Large intestine (tissue), 3 donors: Measurements from ENCODE around the gene CACNA1C. TPM values are rescaled to one million over a fixed set of nuclear protein-coding genes. Genes with fewer than 3 reads are reported as not detected.

ENCODE experiments used
- DNase-seq, 2 donors: peaks; one replicate each; pipeline versions ENCODE4 v3.0.0 to v3.0.0-alpha.2; 2013
- H3K27ac ChIP-seq: one replicate; pipeline ENCODE4 v1.5.1; 2013; ENCODE audit warnings: low read length
- H3K27me3 ChIP-seq: 2 replicates; pipeline ENCODE4 v1.6.1; 2013; ENCODE audit warnings: low read length; ENCODE audit not compliant: control insufficient read depth, insufficient read depth
- H3K36me3 ChIP-seq: 2 replicates; pipeline ENCODE4 v1.6.1; 2013; ENCODE audit warnings: low read length; ENCODE audit not compliant: control insufficient read depth, insufficient read depth
- H3K4me1 ChIP-seq: one replicate; pipeline ENCODE4 v1.6.1; 2013; ENCODE audit warnings: low read length; ENCODE audit not compliant: control insufficient read depth, insufficient read depth
- H3K4me3 ChIP-seq: one replicate; pipeline ENCODE4 v1.5.1; 2013; ENCODE audit warnings: low read length
- H3K9me3 ChIP-seq: one replicate; pipeline ENCODE4 v1.6.1; 2013; ENCODE audit warnings: mild to moderate bottlenecking, low read depth, low read length, moderate library complexity; ENCODE audit not compliant: control insufficient read depth
- WGBS: methylation state at CpG from one replicate; pipeline ENCODE4 v1.1.5; 2013; ENCODE audit warnings: low lambda C conversion rate; ENCODE audit not compliant: insufficient coverage; 5-methylcytosine and 5-hydroxymethylcytosine counted together
- polyA plus RNA-seq: library from polyadenylated mRNA; unstranded; fragments of 120-200 nt; gene quantifications from one replicate; pipeline ENCODE4 v1.2.1, GENCODE V29; 2013

CACNA1C gene
- polyA plus RNA-seq, 1 donor: 5.9 TPM

GRCh38 chr12:2179953-2180736 lies 127.4 kb downstream of the CACNA1C start:
- H3K4me1 ChIP-seq: peaks cover 6% of the 10 kb centered on the region
- DNase-seq: peak in 1 of 2 donors; percentile 22

DNA sequence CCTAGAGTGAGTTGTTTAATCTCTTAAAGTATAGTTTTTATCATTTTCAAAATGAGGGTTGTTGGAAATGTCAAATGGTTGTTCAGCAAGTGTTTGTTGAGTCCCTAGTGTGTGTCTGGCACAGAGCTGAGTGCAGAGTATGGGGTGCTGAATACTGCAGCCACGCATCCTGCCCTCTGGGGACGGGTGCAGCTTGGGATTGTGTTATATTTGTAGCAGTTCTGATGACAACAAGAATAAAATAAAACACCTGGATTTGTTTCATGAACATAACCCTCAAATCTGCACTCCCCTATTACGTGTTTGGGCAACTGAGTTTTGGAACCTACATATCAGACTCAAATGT lies 127.9 kb downstream of the CACNA1C start:
- Histone ChIP-seq H3K27me3 (no peaks in the 10 kb centered on the region), H3K4me3 (no peak overlapping the region), H3K9me3 (no peaks in the 10 kb centered on the region), H3K36me3 (no peaks in the 10 kb centered on the region), H3K4me1 (peaks cover 6% of the 10 kb centered on the region), H3K27ac (no peak overlapping the region)
- WGBS: no CpG with 5 or more reads among the region's 3 CpGs
- DNase-seq: no peak

More at GRCh38 chr12:2179953-2180736, 127.4 kb downstream of the CACNA1C start:
- Histone ChIP-seq H3K27me3 (no peaks in the 10 kb centered on the region), H3K4me3 (no peak overlapping the region), H3K27ac (no peak overlapping the region), H3K9me3 (no peaks in the 10 kb centered on the region), H3K36me3 (no peaks in the 10 kb centered on the region)
- no CpG with 5 or more reads among the region's 9 CpGs for WGBS

DNA sequence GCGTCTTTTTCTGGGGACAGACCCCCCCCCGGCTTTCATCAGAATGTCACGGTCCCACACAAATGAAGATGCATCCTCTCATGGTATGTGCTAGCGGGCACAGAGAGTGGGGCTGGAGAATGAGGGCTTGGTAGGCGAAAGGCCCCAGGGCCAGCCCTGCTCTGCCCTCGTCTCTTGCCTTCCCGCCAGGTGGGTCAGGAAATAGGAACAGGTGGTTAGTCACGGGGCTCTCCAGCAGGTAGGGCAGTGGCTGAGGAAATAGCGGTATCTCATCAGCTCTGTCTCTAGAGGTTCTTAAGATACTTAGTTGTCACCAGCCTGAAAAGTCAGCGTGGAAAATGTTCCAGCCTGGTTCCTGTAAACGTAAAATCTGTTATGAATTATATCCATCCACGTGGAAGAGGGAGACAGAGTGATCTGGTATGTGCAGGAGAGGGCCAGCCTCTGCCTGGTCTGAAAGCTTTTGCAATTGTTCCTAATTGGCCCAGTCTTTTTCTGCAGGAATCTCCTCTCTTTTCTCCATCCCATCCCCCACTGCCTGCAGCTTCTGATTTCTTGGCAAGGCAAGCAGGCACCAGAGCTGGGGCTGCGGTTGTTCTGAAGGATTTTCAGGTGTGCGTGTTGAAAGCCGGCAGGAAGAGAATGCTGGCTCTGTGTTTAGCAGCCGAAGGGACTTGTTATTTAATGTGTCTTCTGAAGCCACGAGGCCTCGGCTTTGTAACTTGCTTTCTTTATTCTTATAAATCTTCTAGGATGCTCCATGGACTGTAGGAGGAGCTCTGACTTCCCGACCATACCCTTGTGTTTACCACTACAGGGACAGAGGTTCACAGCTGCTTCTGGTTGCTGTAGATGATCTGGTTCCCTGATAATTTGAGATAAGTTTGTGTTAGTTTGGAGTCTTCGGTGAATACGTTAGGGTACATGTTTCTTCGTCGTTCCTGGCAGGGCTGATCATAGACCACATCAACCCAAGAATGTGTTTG lies 131.1 kb downstream of the CACNA1C start:
- Histone ChIP-seq H3K4me3 (no peak overlapping the region), H3K36me3 (no peaks in the 10 kb centered on the region), H3K4me1 (peaks cover 6% of the 10 kb centered on the region), H3K27ac (no peak overlapping the region), H3K27me3 (no peaks in the 10 kb centered on the region), H3K9me3 (no peaks in the 10 kb centered on the region)
- peak in 1 of 2 donors; percentile 49 for DNase-seq
- 76% methylated on average over 2 of the region's 23 CpGs for WGBS

DNA sequence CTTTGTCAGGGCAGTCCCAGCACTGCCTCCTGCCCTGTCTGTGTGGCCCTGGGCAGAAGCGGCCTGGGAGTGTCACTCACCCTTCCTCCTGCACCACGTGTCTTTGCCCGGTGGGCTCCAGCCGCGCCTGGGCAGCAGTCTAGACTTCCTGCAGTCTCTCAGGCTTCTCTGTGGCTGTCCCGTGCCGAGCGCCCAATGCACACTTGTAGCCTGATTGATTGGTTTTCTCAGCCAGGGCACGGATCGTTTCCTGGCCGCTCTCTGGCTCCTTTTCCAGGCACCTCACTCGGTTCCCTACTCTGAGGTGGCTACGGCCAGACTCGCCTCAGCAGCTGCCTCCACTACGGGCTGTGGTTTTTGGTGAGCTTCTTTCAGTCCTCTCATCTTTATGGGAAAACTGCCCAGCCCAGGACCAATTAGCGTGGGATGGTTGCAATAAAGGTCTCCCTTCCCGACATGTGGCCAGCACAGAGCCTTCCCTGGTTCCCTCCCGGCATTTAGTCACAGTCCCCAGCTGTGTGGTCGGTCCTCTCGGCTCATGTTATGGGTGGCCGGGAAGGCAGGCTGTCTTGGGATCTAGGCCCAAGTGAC lies 133.1 kb downstream of the CACNA1C start:
- H3K4me1 ChIP-seq: peaks cover 6% of the 10 kb centered on the region
- no peak overlapping the region for H3K4me3 ChIP-seq
- WGBS: no CpG with 5 or more reads among the region's 21 CpGs
- H3K27ac ChIP-seq: no peak overlapping the region
- no peaks in the 10 kb centered on the region for H3K36me3 ChIP-seq
- DNase-seq: no peak
- H3K27me3 ChIP-seq: no peaks in the 10 kb centered on the region
- no peaks in the 10 kb centered on the region for H3K9me3 ChIP-seq

DNA sequence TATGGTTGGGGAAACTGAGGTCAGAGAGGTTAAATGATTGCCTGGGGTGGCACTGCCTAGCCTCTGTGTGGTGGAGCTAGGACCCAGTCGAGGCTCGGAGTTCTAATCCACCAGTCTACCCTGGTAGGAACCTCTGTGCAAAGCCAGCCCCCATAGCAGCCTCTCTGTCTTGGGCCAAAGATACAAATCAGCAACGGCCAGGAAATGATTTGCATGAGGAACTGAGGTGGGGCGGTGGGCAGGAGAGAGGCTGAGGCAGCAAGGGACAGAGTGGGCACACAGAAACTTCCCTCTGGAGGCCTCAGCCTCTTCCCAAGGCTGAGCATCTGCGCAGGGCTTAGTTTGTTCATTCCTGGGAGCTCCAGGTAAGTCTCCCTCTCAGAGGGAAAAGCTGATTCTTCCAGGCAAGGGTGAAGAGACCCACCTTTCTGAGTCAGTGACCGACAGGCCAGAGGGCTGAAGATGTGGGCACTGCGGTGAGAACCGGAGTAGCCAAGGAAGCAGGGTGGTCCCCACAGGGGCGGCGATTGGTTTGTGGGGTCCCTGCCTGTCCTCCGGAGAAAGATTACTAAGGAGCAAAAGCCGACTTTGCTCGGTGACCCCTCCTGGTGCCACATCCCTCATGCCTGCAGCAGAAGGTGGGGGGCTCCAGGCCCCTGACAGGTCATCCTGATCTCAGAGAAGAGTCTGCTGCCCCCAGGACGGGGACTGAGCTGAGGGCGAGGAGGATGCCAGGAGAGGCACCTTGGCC lies 134.6 kb downstream of the CACNA1C start:
- 100% methylated on average over 1 of the region's 15 CpGs for WGBS
- no peaks in the 10 kb centered on the region for H3K9me3 ChIP-seq

GRCh38 chr12:2190085-2190484 lies 137.3 kb downstream of the CACNA1C start:
- Histone ChIP-seq H3K4me1 (no peaks in the 10 kb centered on the region), H3K27ac (no peak overlapping the region), H3K27me3 (no peaks in the 10 kb centered on the region), H3K4me3 (no peak overlapping the region), H3K9me3 (no peaks in the 10 kb centered on the region), H3K36me3 (no peaks in the 10 kb centered on the region)
- 80% methylated on average over 1 of the region's 9 CpGs for WGBS
- DNase-seq: no peak

More for the DNA sequence above, 134.6 kb downstream of the CACNA1C start:
- no peak overlapping the region for H3K4me3 ChIP-seq
- no peaks in the 10 kb centered on the region for H3K27me3 ChIP-seq
- H3K36me3 ChIP-seq: no peaks in the 10 kb centered on the region
- no peak for DNase-seq
- peaks cover 6% of the 10 kb centered on the region for H3K4me1 ChIP-seq
- no peak overlapping the region for H3K27ac ChIP-seq

DNA sequence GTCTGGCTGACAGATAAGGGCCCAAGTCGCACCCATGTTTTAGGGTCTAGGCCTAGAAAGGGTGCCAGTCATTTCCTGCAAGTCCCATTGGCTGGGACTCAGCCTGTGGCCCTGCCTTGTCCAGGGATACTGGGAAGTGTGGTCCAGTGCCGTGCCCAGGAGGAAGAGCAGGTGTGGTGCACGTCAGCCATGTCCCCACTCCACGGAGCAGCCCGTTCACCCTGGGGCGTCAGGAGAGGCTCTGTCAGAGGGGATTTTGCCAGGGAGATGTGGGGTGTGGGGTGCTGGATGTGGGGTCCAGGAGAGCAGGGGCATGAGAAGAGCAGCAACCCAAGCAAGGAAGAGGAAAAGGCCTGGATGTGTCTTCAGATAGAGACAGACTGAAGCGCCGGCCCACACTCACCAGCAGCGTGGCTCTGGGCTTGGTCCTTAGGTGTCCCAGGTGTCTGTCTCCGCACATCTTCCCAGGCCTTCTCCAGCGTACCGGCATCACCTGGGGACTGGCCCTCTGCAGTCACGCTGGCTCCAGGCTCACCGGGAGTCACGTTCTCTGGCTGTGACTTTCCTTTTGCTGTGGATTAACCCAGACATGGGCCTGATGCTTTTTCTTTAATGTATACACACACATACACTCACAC lies 138.2 kb downstream of the CACNA1C start:
- no peak overlapping the region for H3K27ac ChIP-seq
- no peak for DNase-seq
- H3K4me3 ChIP-seq: no peak overlapping the region
- no peaks in the 10 kb centered on the region for H3K27me3 ChIP-seq
- WGBS: no CpG with 5 or more reads among the region's 15 CpGs
- H3K9me3 ChIP-seq: no peaks in the 10 kb centered on the region
- H3K4me1 ChIP-seq: no peaks in the 10 kb centered on the region
- H3K36me3 ChIP-seq: no peaks in the 10 kb centered on the region

- Histone ChIP-seq H3K36me3 (no peaks in the 10 kb centered on the region), H3K27me3 (no peaks in the 10 kb centered on the region), H3K4me3 (no peak overlapping the region), H3K9me3 (no peaks in the 10 kb centered on the region), H3K4me1 (no peaks in the 10 kb centered on the region), H3K27ac (no peak overlapping the region)
- WGBS: no CpG with 5 or more reads among the region's 19 CpGs
- DNase-seq: no peak
Measured at GRCh38 chr12:2191534-2192153, 138.9 kb downstream of the CACNA1C start.

DNA sequence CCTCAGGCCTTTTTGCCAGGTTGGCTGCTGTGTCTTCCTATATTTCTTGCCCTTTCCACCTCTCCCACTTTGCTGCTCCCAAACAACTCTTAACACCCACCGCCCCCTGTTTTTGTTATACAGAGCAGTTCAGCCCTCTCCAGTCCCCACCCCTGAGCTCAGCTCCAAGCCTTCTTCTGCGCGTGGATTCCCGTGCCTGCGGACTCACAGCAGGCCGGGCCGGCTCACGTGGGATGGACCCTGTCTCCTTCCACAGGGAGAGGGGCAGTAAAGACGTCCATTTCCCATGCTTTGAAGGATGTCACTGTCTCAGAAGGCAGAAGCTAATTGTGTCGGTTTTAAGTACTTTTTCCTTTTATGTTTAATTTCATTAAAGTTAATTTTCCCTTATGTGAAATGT lies 139.4 kb downstream of the CACNA1C start:
- Histone ChIP-seq H3K4me3 (no peak overlapping the region), H3K27me3 (no peaks in the 10 kb centered on the region), H3K4me1 (no peaks in the 10 kb centered on the region), H3K9me3 (no peaks in the 10 kb centered on the region), H3K27ac (no peak overlapping the region), H3K36me3 (no peaks in the 10 kb centered on the region)
- no CpG with 5 or more reads among the region's 10 CpGs for WGBS
- no peak for DNase-seq
